Kidney (tissue), 14 donors: ENCODE data around the gene DYNC1LI1. TPM values are rescaled to one million over a fixed set of nuclear protein-coding genes. Genes with fewer than 3 reads are reported as not detected.

Experiments
- DNase-seq, 5 donors: peaks; one replicate each; pipeline ENCODE4 v3.0.0-alpha.2; 2013 to 2020
- FAIRE-seq: peaks from 2 replicates; lab custom pipeline; 2012; peaks lifted over from hg19 to GRCh38; lab: Jason Lieb, UNC
- H3K27ac ChIP-seq, 2 donors: one replicate each; pipeline ENCODE4 v1.7.0; 2013; ENCODE audit warnings: low read depth in 2 of 2, low read length in 2 of 2, inconsistent platforms in 1 of 2
- H3K27me3 ChIP-seq: one replicate; pipeline ENCODE4 v1.7.1; 2013; ENCODE audit warnings: low read length, inconsistent platforms; ENCODE audit not compliant: control insufficient read depth, insufficient read depth
- H3K36me3 ChIP-seq, 3 donors: one replicate each; pipeline versions ENCODE4 v1.7.0 to v1.7.1; 2013; ENCODE audit warnings: low read length in 3 of 3, control low read depth in 1 of 3, inconsistent platforms in 1 of 3; ENCODE audit not compliant: insufficient read depth in 3 of 3, control insufficient read depth in 2 of 3
- H3K4me1 ChIP-seq, 3 donors: one replicate each; pipeline versions ENCODE4 v1.7.0 to v1.7.1; 2013; ENCODE audit warnings: low read length in 3 of 3, inconsistent platforms in 1 of 3, low read depth in 1 of 3; ENCODE audit not compliant: control insufficient read depth in 2 of 3, insufficient read depth in 2 of 3
- H3K4me3 ChIP-seq, 3 donors: one replicate each; pipeline versions ENCODE4 v1.7.0 to v1.8.1; 2013; ENCODE audit warnings: low read length in 3 of 3, control low read depth in 1 of 3, inconsistent platforms in 1 of 3
- H3K9ac ChIP-seq, 3 donors: one replicate each; pipeline versions ENCODE4 v1.7.0 to v1.7.1; 2013; ENCODE audit warnings: low read length in 3 of 3, control low read depth in 1 of 3, inconsistent platforms in 1 of 3
- H3K9me3 ChIP-seq, 3 donors: one replicate each; pipeline versions ENCODE4 v1.7.0 to v1.7.1; 2013; ENCODE audit warnings: low read length in 3 of 3, control low read depth in 1 of 3, inconsistent platforms in 1 of 3; ENCODE audit not compliant: control insufficient read depth in 2 of 3, insufficient read depth in 1 of 3
- CTCF ChIP-seq: IDR thresholded peaks from 3 replicates; pipeline ENCODE4 v1.5.1; 2012; ENCODE audit warnings: mild to moderate bottlenecking, moderate library complexity, borderline replicate concordance; ENCODE audit not compliant: insufficient read depth; ENCODE audit errors: extremely low read depth
- intact Hi-C: fragments of 100-400 bp; cut with DNase I; formaldehyde crosslinking; loops from one replicate; pipeline ENCODE4 v1.11.1; 2022
- polyA plus RNA-seq: library from polyadenylated mRNA; stranded (reverse); fragments of 350-450 nt; fragmentation: Illumina TruSeq; extraction: RNeasy Lipid Tissue Mini Kit (QIAGEN cat#74804); gene quantifications from one replicate; pipeline ENCODE4 v1.2.3, GENCODE V29; 2014; ENCODE audit warnings: low read depth, low replicate concordance; ENCODE audit not compliant: insufficient read depth
- total RNA-seq: library from RNA; stranded (reverse); fragmentation: NEBNext Ultra II Directional; extraction: Animal tissue kit (Norgen Biotek cat#: 25700); gene quantifications from one replicate; pipeline ENCODE4 v1.2.1, GENCODE V29; 2021
- donor health status: control.
- donor health status: control.
- donor health status: control.
- donor health status: control.
- donor health status: control.
- donor health status: DM: yes; HTN: yes; CAD: no.
- donor health status: Normal renal cell carcinoma (clear cell type).

The DYNC1LI1 gene
- total and polyA plus RNA-seq, 2 donors from 2014 or later = 24.3 to 28.2 TPM

DNA sequence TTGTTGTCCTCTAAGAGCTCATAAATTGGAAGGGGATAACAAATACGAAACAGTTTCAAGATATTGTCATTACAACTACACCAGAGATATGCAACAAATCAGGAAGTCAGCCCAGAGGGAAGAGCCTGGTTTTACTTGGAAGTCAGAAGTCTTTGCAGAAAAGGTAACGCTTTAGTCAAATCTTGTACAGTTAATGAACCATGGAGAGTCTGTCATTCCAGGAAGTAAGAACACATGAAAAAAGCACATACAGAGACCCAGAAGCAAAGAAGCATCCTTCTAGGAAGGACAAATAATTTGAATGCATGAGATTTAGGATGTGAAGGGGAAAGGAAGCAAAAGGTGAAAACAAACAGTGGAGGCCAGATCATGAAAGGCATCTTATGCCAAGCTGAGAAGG is 19.6 kb downstream of the DYNC1LI1 start:
- H3K4me1 ChIP-seq = peaks cover 0 to 4% (median 0%) of the 10 kb centered on the region in 3 donors
- no peak for TF ChIP-seq CTCF
- FAIRE-seq (no peak), DNase-seq (peak in 2 of 5 donors; percentile 48 to 58)
- no peak overlapping the region for H3K27ac ChIP-seq
- H3K27me3 ChIP-seq = no peaks in the 10 kb centered on the region
- no peak overlapping the region for H3K9ac ChIP-seq
- H3K4me3 ChIP-seq = no peak overlapping the region
- H3K9me3 ChIP-seq = no peaks in the 10 kb centered on the region
- intact Hi-C loops = no loop called here
- no peaks in the 10 kb centered on the region for H3K36me3 ChIP-seq

DNA sequence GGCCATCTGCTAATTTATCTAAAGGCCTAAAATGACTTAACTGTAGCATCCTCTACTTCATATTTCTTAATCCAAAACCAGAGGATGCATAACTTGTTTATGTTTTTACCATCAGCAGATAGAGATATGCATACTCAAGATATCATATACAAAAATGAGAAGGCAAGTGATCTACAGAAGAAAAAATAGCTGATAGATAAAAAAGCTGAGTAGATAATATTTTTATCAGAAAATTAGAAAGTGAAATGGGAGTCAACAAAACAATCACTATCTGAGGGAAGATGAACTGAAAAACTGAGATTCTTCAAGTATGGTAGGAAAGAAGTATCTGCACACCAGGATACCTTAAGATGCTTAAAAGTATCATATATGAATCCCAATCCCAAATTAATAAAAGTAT is 25.4 kb downstream of the DYNC1LI1 start:
- H3K27me3 ChIP-seq = no peaks in the 10 kb centered on the region
- no peak overlapping the region for H3K4me3 ChIP-seq
- H3K4me1 ChIP-seq = no peaks in the 10 kb centered on the region
- no peak overlapping the region for H3K9ac ChIP-seq
- H3K27ac ChIP-seq = no peak overlapping the region
- no peak for DNase-seq
- H3K9me3 ChIP-seq = no peaks in the 10 kb centered on the region
- FAIRE-seq = no peak
- intact Hi-C loops = no loop called here
- TF ChIP-seq CTCF = no peak
- H3K36me3 ChIP-seq = no peaks in the 10 kb centered on the region

- Histone ChIP-seq H3K9ac (no peak overlapping the region), H3K9me3 (no peaks in the 10 kb centered on the region), H3K36me3 (no peaks in the 10 kb centered on the region), H3K27ac (no peak overlapping the region), H3K4me3 (no peak overlapping the region), H3K4me1 (no peaks in the 10 kb centered on the region), H3K27me3 (no peaks in the 10 kb centered on the region)
- intact Hi-C loops = no loop called here
- FAIRE-seq (no peak), DNase-seq (no peak)
- no peak for TF ChIP-seq CTCF
Observed at GRCh38 chr3:32544894-32545293, 25.8 kb downstream of the DYNC1LI1 start.

GRCh38 chr3:32542807-32543206 is 27.9 kb downstream of the DYNC1LI1 start:
- TF ChIP-seq CTCF = no peak
- Histone ChIP-seq H3K4me1 (no peaks in the 10 kb centered on the region), H3K9ac (no peak overlapping the region), H3K4me3 (no peak overlapping the region), H3K27me3 (no peaks in the 10 kb centered on the region), H3K9me3 (no peaks in the 10 kb centered on the region), H3K27ac (no peak overlapping the region), H3K36me3 (no peaks in the 10 kb centered on the region)
- no peak for DNase-seq
- FAIRE-seq = no peak
- intact Hi-C loops = no loop called here
